ENCODE measurements around the gene FILIP1L. TPM values are rescaled to one million over a fixed set of nuclear protein-coding genes. Genes with fewer than 3 reads are reported as not detected.
A peak's percentile ranks its signal among the peaks of the same experiment; 100 is the strongest.

Gene FILIP1L
- polyA plus RNA-seq, 1 of the 3 experiments (the other 2 are of a cell fraction) = 26.8 TPM

- Histone ChIP-seq H3K9ac (peak overlapping the region; percentile 97), H3K27me3 (ENCODE audit: insufficient read depth) (no peaks in the 10 kb centered on the region), H3K9me3 (no peaks in the 10 kb centered on the region), H2AFZ (ENCODE audit: low read depth) (no peak overlapping the region), H3K9me2 (no peaks in the 10 kb centered on the region), H4K20me1 (ENCODE audit: insufficient read depth) (0 out of 2 replicates have a peak, but pooled peaks cover 3% of the 10 kb centered on the region), H3K4me3 (ENCODE audit: low read depth in 2 of 2, low read length in 1 of 2) (peak overlapping the region; percentile 82 to 83), H3K36me3 (replicated peaks in 1 of 2; ENCODE audit: control insufficient read depth in 1 of 2, insufficient read depth in 2 of 2, low read length in 1 of 2) (peaks cover 5 to 14% of the 10 kb centered on the region in 2 experiments), H3K4me2 (peak overlapping the region; percentile 85), H3K79me2 (ENCODE audit: insufficient read depth) (peaks cover 54% of the 10 kb centered on the region), H3K27ac (ENCODE audit: low read depth in 2 of 2, low read length in 1 of 2) (peak overlapping the region; percentile 19 to 85; a peak in 3 of 4 replicates), H3K4me1 (ENCODE audit: control insufficient read depth in 1 of 2, insufficient read depth in 2 of 2, low read depth in 1 of 2, low read length in 1 of 2) (peaks cover 10 to 21% of the 10 kb centered on the region in 2 experiments; a peak in 3 of 4 replicates), H3F3A (replicated peaks; ENCODE audit: insufficient read depth) (peaks cover 8% of the 10 kb centered on the region)
- TF ChIP-seq TAF1 (IDR thresholded peaks at IDR 0.05; ENCODE audit: borderline replicate concordance, low read depth, low read length) = peak; percentile 43; the same call in 1 of the 2 replicates
- TF ChIP-seq, protein P1, sequence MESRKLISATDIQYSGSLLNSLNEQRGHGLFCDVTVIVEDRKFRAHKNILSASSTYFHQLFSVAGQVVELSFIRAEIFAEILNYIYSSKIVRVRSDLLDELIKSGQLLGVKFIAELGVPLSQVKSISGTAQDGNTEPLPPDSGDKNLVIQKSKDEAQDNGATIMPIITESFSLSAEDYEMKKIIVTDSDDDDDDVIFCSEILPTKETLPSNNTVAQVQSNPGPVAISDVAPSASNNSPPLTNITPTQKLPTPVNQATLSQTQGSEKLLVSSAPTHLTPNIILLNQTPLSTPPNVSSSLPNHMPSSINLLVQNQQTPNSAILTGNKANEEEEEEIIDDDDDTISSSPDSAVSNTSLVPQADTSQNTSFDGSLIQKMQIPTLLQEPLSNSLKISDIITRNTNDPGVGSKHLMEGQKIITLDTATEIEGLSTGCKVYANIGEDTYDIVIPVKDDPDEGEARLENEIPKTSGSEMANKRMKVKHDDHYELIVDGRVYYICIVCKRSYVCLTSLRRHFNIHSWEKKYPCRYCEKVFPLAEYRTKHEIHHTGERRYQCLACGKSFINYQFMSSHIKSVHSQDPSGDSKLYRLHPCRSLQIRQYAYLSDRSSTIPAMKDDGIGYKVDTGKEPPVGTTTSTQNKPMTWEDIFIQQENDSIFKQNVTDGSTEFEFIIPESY (IDR thresholded peaks at IDR 0.05; ENCODE audit: borderline replicate concordance, low read depth) = no peak
- DNase-seq = peak; percentile 43
- WGBS (ENCODE audit: low lambda C conversion rate) = 5% methylated on average over 6 of the region's 6 CpGs
- ChIA-PET POLR2A (no interaction called here), CTCF (interaction anchor here (1.0 to 1.9 kb wide), 5 partner anchors 16 to 379 kb away, joined by 3 to 11 read pairs (median 9); no protein-coding TSS in a partner anchor)
Observed at GRCh38 chr3:99875581-99875928, 238.7 kb downstream of the FILIP1L start.

DNA sequence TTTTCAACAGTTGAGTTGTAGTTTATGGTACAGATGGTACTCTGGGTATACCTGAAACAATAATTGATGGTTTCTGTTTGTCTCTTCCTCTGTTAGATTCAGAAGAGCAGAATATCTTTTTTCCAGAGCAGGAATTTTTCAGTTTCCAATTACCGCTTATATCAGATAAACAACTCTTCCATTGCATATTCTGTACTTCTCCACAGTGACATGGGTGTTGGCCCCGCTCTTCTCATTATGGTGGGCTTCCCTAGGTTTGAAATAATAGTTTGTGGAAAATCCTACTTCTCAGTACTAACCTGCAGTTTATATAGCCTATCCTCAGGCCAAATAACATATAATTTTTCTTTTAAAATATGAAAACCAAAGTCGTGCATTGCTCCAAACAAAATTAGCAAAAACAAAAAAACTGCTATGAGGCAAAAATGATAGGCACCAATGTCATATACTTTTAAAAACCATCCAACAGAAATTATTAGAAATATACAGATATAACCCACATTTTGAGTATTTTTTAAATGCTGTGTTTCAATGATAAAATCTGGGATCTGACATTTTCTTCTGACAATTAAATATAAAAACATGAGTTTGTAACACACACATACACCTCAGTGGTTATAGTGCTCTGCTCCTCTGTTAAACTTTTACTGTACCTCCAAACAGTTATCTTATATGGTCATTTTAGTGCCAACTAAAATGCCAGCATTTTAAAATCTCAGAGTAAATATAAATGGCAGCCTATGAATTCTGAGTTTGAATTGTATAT lies 239.9 kb downstream of the FILIP1L start:
- POLR2A ChIA-PET = no interaction called here
- H3K9me3 ChIP-seq = no peaks in the 10 kb centered on the region
- H3K4me1 ChIP-seq (ENCODE audit: control insufficient read depth in 1 of 2, insufficient read depth in 2 of 2, low read depth in 1 of 2, low read length in 1 of 2) = peaks cover 10 to 24% of the 10 kb centered on the region in 2 experiments; a peak in 3 of 4 replicates
- H3K79me2 ChIP-seq (ENCODE audit: insufficient read depth) = peaks cover 66% of the 10 kb centered on the region
- peaks cover 8% of the 10 kb centered on the region for H3F3A ChIP-seq (replicated peaks; ENCODE audit: insufficient read depth)
- no peak for TF ChIP-seq USF1 (IDR thresholded peaks at IDR 0.05; ENCODE audit: borderline replicate concordance, low read depth)
- TF ChIP-seq PBX3 (IDR thresholded peaks at IDR 0.05) = no peak
- no peak for TF ChIP-seq RAD21 (IDR thresholded peaks at IDR 0.05; ENCODE audit: low read length)
- peak; percentile 9; the same call in 1 of the 2 replicates for TF ChIP-seq TAF1 (IDR thresholded peaks at IDR 0.05; ENCODE audit: borderline replicate concordance, low read depth, low read length)
- DNase-seq = no peak
- H3K9me2 ChIP-seq = no peaks in the 10 kb centered on the region
- peak overlapping the region in 1 of 2 experiments; percentile 85; a peak in 3 of 4 replicates for H3K27ac ChIP-seq (ENCODE audit: low read depth in 2 of 2, low read length in 1 of 2)
- CTCF ChIA-PET = interaction anchor here (1.5 to 1.9 kb wide), 2 partner anchors 15 to 380 kb away, joined by 9 to 11 read pairs; no protein-coding TSS in a partner anchor
- peaks cover 11 to 23% of the 10 kb centered on the region in 2 experiments for H3K36me3 ChIP-seq (replicated peaks in 1 of 2; ENCODE audit: control insufficient read depth in 1 of 2, insufficient read depth in 2 of 2, low read length in 1 of 2)
- peak overlapping the region; percentile 82 to 83; a peak in 3 of 4 replicates for H3K4me3 ChIP-seq (ENCODE audit: low read depth in 2 of 2, low read length in 1 of 2)
- H3K4me2 ChIP-seq = peak overlapping the region; percentile 85
- peak overlapping the region; percentile 97 for H3K9ac ChIP-seq
- no peaks in the 10 kb centered on the region for H3K27me3 ChIP-seq (ENCODE audit: insufficient read depth)
- WGBS (ENCODE audit: low lambda C conversion rate) = 60% methylated on average over 3 of the region's 3 CpGs
- H4K20me1 ChIP-seq (ENCODE audit: insufficient read depth) = 0 out of 2 replicates have a peak, but pooled peaks cover 3% of the 10 kb centered on the region
- H2AFZ ChIP-seq (ENCODE audit: low read depth) = no peak overlapping the region

All from SK-N-SH (cell line).